H7 (cell line): ENCODE data around the gene CENPVL2. TPM values are rescaled to one million over a fixed set of nuclear protein-coding genes. Genes with fewer than 3 reads are reported as not detected.
"Not testable (repeated sequence)": the region's sequence is repeated elsewhere in the genome, so short reads cannot be mapped to it uniquely, and the experiment has no call there.

Source experiments
- DNase-seq: peaks from one replicate; pipeline ENCODE4 v3.0.0; 2012
- H3K27me3 ChIP-seq: 2 replicates; pipeline ENCODE4 v1.6.0; 2011; ENCODE audit warnings: mild to moderate bottlenecking, low read length; ENCODE audit not compliant: control insufficient read depth, insufficient read depth
- H3K36me3 ChIP-seq: replicated peaks from 2 replicates; pipeline ENCODE4 v1.5.1; 2011; ENCODE audit warnings: low read length; ENCODE audit not compliant: control insufficient read depth, insufficient read depth
- H3K4me3 ChIP-seq: 2 replicates; pipeline ENCODE4 v1.5.1; 2011; ENCODE audit warnings: low read depth, mild to moderate bottlenecking, control low read depth, low read length, moderate library complexity; ENCODE audit not compliant: insufficient read depth
- total RNA-seq: library from RNA; depleted of rRNA; stranded (reverse); fragments of >200 nt; shearing (Covaris generic); gene quantifications from 2 replicates; pipeline ENCODE4 v1.2.3, GENCODE V29; 2014; rRNA removed

Gene CENPVL2
- total RNA-seq: 1.3 and 1.4 TPM in 2 replicates

DNA sequence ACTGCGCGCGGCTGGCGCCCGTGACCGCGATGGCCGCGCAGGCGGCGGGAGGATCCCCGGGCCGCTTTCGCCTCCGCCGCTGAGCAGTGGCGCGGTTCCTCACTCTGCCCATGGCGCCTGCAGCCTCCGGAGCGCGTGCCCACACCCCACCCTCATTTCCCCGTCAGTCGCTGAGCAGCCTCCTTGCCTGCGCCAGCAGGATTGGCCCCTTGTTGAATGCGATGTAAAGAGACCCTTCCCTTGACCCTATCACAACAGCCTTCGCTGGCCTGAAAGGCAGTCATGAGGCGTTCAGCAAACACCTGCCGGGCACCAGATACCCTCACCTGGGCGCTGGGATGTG, at the start of gene CENPVL2:
Gene CENPVL2, minus strand, starts transcription at position 112 of the 343 bp plus-strand sequence. Its CDS starts 0 bp downstream, at position 112.
- H3K4me3 ChIP-seq, H3K27me3 ChIP-seq, DNase-seq, H3K36me3 ChIP-seq: not testable (repeated sequence)

DNA sequence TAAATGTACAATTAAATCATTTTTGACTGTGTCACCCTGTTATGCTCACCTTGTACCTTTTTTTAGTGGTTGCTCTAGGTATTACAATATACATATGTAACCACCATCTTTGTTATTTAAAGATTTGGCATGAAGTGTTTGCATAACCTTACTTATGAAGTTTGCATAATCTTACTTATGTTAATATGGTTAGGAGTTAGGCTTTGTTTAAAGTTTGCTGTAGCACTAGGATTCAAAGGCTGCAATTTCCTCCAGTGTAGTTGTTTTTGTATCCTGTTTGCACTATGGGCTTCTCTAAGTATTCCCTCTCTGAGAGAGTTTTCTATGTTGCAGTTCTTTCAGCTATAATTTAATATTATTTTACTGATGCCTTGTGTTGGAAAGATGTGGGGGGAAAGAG, 45.6 kb upstream of the CENPVL2 start:
- Histone ChIP-seq H3K27me3 (peaks cover 4% of the 10 kb centered on the region), H3K36me3 (no peaks in the 10 kb centered on the region), H3K4me3 (no peak overlapping the region)
- DNase-seq: no peak

DNA sequence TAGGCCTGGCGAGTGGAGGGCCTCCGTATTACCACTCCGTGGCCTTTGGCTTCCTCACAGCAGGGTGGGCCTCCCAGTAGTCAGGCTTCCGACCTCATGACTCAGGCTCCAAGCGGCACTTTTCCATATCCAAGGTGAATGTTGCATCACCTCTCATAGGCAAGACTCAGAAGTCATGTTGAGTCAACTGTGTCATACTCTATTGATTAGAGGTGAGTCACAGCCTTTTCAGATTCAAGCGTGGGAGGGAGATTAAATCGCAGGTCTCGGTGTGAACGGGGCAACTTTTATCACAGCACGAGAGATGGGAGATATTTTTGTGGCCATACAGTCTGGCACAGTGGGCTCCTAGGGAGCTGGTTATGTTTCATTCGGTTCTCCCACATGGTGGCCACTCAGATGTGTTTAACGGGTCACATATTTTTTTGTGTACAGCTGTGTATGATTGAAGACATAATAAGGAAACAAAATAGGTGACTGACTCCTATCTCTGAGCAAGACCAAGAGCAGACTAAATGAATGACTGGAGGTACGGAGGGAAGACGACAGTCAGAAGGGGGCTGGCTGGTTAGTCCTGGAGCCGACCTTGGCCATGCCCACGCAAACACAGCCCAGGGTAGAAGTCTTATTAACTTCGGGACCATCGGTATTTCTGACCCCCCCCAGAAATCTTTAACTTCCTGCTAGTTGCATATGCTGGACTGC, 30.5 kb upstream of the CENPVL2 start:
- H3K4me3 ChIP-seq, DNase-seq, H3K27me3 ChIP-seq, H3K36me3 ChIP-seq: not testable (repeated sequence)

DNA sequence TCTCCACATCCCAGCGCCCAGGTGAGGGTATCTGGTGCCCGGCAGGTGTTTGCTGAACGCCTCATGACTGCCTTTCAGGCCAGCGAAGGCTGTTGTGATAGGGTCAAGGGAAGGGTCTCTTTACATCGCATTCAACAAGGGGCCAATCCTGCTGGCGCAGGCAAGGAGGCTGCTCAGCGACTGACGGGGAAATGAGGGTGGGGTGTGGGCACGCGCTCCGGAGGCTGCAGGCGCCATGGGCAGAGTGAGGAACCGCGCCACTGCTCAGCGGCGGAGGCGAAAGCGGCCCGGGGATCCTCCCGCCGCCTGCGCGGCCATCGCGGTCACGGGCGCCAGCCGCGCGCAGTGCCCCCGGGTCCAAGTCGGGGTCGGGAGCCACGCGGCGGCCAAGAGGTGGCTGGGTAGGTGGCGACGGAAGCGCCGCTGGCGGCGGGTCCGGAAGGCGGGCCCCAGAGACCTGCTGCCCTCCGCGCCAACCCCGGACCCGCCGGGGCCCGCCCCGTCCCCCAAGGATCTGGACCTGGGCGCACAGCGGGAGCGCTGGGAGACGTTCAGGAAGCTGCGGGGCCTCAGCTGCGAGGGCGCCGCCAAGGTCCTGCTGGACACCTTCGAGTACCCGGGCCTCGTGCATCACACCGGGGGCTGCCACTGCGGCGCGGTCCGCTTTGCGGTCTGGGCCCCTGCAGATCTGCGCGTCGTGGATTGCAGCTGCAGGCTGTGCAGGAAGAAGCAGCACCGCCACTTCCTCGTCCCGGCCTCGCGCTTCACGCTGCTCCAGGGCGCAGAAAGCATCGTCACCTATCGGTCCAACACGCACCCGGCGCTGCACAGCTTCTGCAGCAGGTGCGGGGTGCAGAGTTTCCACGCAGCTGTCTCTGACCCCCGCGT, 27.9 kb upstream of the CENPVL2 start, which contains the start of gene CENPVL1:
Gene CENPVL1, plus strand, starts transcription at position 236 of the 888 bp plus-strand sequence. Its CDS starts 0 bp downstream, at position 236.
- not testable (repeated sequence) for H3K4me3 ChIP-seq, DNase-seq, H3K36me3 ChIP-seq, H3K27me3 ChIP-seq

DNA sequence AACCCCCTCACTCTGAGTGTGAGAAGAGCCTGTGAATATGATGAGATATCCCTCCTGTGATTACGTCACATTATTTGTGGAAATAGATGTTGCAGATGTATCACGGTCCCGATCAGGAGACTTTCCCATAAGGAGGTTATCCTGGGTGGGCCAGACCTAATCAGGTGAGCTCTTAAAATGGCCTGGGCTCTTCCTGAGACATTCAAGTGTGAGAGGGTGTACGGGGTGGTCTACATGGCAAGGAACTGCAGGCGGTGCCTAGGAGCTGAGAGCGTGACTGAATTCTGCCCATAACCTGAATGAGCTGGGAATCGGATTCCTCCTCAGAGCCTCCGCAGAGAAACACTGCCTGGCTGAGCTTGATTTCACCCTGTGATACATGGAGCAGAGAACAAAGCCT, 14.8 kb upstream of the CENPVL2 start:
- no peaks in the 10 kb centered on the region for H3K27me3 ChIP-seq
- no peak for DNase-seq
- H3K36me3 ChIP-seq: no peaks in the 10 kb centered on the region
- no peak overlapping the region for H3K4me3 ChIP-seq

DNA sequence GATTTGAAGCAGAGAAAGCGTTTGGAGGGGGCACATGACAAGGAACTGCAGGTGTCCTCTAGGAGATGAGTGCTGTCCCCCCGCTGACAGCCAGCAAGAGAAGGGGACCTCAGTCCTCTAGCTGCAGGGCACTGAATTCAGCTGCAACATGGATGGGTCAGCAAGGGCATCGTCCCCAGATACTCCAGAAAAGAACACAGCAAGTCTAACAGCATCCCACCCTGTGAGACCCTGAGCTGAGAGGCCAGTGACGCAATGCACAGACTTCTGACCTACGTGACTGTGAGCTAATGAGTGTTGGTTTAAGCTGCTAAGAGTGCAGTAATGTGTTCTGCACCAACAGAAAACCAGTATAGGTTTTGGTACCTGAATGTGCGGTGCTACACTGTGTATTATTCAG, 11.6 kb upstream of the CENPVL2 start:
- DNase-seq: no peak
- Histone ChIP-seq H3K4me3 (no peak overlapping the region), H3K27me3 (no peaks in the 10 kb centered on the region), H3K36me3 (no peaks in the 10 kb centered on the region)

DNA sequence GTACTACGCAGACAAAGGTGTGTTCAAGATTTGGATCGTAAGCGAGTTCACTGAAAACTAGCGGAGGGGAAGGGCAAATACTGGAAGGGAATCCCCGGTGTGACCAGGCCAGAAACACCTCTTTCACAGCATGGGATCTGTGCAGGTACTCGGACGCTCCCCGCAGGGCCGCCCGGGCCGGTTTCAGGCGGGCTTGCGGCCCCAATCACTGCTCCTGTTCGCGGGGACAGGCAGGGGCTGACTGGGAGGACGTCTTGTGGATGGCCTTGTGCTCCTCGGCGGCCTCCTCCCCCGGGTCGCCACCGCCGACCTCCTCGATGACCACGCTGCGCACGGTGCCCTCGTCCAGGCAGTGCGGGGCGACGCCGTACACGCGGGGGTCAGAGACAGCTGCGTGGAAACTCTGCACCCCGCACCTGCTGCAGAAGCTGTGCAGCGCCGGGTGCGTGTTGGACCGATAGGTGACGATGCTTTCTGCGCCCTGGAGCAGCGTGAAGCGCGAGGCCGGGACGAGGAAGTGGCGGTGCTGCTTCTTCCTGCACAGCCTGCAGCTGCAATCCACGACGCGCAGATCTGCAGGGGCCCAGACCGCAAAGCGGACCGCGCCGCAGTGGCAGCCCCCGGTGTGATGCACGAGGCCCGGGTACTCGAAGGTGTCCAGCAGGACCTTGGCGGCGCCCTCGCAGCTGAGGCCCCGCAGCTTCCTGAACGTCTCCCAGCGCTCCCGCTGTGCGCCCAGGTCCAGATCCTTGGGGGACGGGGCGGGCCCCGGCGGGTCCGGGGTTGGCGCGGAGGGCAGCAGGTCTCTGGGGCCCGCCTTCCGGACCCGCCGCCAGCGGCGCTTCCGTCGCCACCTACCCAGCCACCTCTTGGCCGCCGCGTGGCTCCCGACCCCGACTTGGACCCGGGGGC, 567 bp downstream of the CENPVL2 start:
- not testable (repeated sequence) for DNase-seq, H3K27me3 ChIP-seq, H3K36me3 ChIP-seq, H3K4me3 ChIP-seq

DNA sequence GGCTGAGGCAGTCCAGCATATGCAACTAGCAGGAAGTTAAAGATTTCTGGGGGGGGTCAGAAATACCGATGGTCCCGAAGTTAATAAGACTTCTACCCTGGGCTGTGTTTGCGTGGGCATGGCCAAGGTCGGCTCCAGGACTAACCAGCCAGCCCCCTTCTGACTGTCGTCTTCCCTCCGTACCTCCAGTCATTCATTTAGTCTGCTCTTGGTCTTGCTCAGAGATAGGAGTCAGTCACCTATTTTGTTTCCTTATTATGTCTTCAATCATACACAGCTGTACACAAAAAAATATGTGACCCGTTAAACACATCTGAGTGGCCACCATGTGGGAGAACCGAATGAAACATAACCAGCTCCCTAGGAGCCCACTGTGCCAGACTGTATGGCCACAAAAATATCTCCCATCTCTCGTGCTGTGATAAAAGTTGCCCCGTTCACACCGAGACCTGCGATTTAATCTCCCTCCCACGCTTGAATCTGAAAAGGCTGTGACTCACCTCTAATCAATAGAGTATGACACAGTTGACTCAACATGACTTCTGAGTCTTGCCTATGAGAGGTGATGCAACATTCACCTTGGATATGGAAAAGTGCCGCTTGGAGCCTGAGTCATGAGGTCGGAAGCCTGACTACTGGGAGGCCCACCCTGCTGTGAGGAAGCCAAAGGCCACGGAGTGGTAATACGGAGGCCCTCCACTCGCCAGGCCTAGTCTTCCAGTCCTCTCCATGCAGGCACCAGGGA, 2.8 kb downstream of the CENPVL2 start:
- not testable (repeated sequence) for DNase-seq, H3K4me3 ChIP-seq, H3K36me3 ChIP-seq, H3K27me3 ChIP-seq

DNA sequence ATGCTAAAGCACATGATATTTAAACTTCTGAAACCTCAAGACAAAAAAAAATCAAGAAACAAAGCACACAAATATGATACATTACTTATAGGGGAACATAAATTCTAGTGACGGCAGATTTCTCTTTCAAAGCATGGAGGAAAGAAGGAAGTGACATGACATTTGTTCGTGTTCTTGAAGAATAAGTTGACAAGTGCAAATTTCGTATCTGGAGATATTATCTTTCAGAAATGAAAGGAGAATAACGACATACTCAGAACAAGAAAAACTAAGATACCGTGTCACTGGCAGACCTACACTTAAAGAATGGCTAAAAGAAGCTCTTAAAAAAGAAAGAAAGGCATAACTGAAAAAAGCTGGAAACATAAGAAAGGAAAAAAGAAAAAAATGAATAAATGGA, 16.6 kb downstream of the CENPVL2 start:
- H3K4me3 ChIP-seq: no peak overlapping the region
- H3K27me3 ChIP-seq: no peaks in the 10 kb centered on the region
- no peaks in the 10 kb centered on the region for H3K36me3 ChIP-seq
- DNase-seq: no peak

DNA sequence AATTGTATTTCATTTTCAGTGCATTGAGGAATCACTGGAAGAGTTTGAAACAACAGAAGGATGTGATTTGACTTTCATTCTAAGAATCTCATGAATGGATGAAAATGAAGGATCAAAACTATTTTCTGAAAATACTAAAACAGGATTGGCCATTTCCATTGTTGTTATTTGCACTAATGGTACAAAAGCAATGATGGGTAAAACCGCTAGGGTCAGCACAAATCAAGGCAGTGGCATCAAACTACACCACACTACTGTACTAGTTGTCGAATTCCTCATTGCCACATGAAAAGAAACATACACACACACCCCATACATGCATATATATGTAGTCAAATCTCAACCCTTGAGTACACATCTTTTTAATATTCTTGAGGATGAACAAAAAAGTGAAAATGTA, 39.3 kb downstream of the CENPVL2 start:
- no peaks in the 10 kb centered on the region for H3K36me3 ChIP-seq
- no peak overlapping the region for H3K4me3 ChIP-seq
- no peaks in the 10 kb centered on the region for H3K27me3 ChIP-seq
- DNase-seq: no peak

DNA sequence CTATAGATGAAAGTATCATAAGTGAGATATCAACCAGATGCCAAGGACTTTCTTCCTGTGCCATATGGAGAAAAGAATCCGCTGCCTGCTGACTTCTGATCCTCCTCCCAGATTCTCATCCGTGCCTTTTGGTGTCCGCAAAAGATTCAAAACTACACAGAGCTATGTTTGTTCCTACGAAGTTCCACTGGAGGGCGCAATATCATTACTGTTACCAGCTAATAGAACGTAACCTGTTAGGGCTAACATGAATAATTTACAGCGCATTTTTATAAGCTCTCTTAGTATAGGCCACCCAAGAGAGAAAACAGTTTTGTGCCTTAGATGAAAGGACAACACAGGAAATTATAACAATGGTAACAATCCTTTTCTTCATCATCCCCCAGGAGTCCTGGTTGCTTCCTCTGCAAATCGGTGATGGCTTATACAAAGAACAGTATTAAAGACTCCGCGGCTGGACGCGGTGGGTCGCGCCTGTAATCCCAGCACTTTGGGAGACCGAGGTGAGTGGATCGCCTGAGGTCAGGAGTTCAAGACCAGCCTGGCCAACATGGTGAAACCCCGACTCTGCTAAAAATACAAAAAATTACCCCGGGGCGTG, 41.1 kb downstream of the CENPVL2 start:
- Histone ChIP-seq H3K36me3 (no peaks in the 10 kb centered on the region), H3K4me3 (no peak overlapping the region), H3K27me3 (no peaks in the 10 kb centered on the region)
- peak; percentile 38 for DNase-seq

DNA sequence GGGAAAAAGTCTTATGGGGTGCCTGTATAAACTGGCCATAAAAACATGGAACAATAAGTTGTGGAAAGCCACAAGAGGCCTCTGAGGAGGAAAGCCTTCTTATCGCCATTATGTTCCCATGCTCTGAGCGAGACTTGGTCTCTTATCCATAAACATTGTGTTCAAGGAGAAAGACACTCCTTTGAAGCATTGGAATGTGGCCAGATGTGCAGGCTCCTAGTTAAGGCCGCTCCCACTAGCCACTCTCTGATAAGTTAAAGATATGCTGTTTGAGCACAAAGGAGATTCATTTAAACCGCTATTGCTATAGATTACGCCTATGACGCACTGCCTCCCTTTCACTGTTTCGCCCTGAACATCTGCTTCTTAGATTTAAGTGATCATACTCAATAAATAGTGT, 46.1 kb downstream of the CENPVL2 start:
- not testable (repeated sequence) for H3K4me3 ChIP-seq, H3K27me3 ChIP-seq, H3K36me3 ChIP-seq, DNase-seq
